NCI-H2029 (cell line): ENCODE results near the gene GRK6.
"Not testable (repeated sequence)": the region's sequence is repeated elsewhere in the genome, so short reads cannot be mapped to it uniquely, and the experiment has no call there.

ENCODE experiments used
- DNase-seq: peaks from one replicate; lab custom pipeline; 2025; lab: John Stamatoyannopoulos, UW

Gene GRK6

DNA sequence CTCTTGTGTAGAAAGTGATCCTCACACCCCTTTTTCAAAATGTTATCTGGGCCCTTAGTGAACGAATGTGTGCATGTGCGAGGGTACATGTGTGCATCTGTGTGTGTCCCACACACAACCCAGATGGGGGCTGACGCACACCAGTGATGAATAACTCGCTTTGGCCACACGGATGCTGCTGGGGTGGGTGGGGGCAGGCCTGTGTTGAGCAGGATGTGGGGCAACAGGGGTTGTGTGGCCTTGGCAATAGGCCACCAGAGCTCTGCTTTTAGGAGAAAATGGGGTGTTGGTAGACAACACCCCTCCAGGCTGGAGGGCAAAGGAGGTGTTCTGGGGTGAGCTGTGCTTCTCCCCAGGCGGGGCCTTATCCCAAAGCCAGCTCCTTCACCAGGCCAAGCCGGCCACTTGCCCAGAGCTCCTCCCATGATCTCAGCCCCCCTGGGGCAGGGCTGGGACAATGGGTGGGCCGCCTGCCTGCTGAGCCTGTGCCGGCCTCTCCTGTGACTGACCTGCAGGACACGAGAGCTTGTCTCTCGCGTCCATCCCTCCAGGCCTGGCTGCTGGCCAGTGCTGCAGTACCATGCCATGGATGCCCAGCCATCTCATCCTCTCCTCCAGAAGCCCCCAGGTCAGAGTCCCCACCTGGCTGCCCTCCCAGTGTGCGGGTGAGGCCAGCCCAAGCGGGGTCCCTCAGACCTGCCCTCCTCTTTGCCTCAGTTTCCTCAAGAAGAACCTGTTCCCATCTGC, 45.3 kb downstream of the GRK6 start:
- DNase-seq: no peak

DNA sequence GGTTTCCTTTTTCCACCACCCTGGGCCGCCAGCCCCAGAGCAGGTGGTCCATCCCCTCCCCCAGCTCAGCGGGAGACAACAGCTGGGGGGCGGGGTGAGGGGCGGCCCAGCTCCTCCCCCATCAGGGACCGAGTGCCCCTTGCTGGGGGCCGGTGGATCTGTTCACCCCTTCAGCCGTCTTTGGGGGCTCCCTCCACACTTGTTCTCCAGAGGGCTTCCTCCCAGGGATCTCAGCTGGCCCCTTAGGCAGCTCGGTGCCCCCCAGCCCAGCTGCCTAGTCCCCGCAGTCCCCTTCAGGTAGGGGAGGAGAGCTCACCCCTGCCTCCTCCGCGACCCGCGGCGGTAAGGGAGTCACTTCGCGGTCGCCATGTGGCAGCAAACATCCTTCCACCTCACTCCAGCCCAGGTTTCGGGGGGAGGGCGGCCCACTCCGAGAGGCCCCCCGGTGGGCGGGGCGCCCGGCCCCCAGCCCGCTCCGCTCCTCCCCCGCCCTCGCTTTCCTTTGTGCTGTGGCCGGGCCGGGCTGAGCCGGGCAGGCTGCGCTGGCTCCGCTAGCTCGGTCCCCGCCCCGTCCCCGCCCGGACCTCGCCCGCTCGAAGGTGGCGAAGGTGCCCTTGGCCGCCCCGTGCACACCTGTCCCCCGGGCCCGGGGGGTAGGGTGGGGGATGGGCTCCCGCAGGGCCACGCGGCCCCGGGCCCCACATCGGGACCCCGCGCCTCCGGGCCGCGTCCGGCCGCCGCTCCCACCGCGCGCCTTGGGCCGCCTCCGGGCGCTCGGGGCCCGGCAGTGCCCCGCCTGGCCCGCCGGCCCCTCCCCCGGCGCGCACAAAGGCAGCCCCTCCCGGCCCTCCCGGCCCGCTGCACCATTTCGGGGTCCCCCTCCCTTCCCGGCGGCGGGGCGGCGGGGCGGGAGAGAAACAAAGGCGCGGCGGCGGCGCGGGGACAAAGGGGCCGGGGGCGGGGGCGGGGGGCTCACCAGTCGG, 46.3 kb downstream of the GRK6 start:
- DNase-seq: no peak

DNA sequence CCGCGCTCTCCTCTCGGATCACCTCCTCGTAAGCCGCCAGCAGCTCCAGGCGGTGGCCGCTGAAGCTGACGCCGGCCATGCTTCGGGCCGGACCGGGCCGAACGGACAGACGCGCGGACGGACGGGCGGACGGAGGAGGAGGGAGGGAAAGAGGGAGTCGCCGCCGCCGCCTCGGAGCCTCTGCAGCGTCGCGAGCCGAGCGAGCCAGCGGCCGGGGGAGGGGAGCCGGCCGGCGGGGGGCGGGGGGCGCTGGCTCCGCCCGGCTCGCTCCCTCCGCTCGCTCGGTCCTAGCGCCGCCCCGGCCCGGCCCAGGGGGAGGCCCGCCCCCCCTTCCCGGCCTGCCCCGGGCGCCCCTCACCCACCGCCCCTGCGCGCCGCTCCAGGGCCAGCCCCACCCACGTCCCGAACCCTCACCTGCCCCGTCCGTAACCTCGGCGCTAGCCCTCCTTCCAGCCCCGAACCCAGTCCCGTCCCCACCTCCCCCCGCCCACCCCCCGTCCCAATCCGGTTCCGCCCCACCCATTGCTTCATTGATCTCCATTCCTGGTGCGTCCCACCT, 47.0 kb downstream of the GRK6 start, which contains the start of gene DBN1:
Gene DBN1, minus strand, starts transcription at position 192 of the 559 bp plus-strand sequence. Its CDS starts 113 bp downstream, at position 79.
- peak; percentile 65 for DNase-seq

DNA sequence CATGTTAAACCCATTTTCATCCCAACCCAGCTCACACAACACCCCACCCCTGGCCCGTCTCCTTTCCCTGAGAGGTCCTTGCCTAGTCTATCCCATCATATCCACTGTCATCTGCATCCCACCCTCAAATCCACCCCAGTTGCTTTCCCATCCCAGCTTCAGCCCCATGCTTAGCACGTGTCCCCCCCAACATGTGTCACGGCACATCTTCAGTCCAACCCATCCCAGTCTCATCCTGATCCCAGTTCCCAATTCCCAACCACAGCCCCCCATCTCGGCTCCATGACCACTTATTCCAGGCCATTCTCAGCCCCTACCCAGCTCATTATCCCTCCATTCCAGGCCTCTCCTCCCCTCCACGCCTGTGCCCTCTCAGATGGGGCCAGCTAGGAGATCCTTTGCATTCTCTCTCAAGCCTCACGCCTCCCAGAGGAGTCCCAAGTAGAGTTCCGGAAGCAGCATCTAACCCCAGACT, 47.6 kb downstream of the GRK6 start:
- no peak for DNase-seq

DNA sequence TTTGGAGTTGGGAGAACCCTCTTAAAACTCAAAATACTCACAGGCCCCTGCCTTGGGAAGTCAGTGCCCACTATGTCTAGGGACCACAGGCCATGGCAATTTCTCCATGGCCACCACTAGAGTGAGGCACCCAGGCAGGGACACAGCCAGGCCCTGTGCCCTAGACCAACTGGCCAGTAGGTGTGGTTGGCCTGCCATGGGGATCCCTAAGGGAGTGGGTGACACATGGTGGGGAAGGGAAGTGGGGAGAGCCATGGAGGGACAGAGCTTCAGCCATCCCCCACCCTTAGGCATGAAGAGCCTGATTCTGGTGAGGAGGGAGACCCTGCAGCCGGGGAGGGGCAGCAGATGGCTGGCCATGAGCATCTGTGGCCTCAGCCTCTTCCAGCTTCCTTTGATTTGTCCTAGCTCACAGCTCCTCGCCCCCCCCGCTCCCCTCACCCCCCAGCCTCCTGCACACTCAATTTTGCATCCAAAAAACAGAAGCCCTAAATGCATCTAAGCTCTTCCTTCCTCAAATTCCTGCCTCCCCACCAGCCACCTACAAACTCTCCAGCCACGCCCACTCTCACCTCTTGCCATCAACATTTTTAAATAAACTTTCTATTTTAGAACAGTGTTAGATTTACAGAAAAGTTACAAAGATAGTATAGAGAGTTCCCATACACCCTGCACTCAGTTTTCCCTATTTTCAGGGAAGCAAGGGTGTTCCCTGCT, 48.5 kb downstream of the GRK6 start:
- DNase-seq: no peak

DNA sequence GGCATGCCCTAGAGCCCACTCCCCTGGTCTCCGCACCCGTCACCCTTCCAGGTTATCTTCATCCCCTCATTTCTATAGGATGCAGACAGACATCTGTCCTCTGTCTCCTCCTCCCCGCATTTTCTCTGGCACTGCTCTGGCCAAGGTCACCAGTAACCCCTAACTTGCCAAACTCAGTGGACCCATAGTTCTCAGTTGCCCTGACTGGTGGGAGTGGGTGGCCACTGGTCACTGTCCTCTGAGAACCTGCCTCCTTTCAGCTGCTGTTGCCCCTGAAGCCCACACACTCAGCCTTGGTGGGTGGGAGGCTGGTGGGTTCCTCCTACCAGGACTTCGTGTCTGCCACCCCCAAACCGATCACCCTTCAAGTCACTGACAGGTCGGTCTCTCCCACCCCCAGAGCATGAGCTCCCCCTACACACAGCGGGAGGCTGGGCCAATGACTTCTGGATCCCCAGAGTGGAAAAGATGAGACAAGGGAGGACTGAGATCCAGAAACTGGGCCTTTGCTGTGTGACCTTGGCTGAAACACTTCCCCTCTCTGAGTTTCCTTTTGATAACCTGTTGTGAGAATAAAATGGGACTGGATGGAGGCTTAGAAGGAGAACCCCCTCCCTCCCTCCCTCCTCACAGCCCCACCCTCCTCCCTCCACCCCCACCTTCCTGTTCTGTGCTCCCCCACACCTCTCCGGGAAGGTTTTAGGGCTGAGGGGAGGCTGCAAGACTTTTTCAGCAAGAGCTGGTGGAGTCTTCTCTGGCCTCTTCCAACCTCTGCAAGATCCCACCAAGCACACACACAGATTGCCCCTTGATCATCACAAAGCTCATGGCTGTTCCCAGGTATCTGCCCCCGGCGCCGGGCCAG, 49.3 kb downstream of the GRK6 start:
- DNase-seq: no peak

DNA sequence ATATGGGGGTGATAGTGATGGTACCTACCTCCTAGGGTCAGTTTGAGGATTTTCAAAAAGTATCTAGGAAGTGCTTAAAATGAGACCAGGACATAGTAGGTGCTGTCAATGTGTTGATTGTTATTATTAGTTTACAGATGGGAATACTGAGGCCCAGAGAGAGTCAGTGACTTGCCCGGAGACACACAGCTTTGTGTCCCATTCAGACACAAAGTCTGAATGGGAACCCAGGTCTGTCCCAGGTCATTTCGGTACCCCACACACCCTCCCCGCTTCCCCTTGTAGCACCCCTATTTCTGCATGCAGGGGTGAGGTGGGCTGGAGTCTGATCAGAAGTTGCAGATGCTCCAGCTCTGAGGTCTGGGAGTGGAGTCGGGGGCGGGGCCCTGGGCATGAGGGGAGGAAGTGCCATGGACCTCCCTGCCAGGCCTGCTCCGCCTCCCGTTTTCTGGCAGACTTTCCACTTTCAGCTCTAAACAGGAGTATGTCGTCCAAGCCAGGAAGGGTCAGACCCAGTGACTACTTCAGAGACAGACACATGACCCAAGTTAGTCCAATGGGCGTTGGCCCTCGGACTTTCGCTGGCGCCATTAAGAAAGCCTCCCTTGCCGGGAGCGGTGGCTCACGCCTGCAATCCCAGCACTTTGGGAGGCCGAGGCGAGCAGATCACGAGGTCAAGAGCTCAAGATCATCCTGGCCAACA, 50.2 kb downstream of the GRK6 start:
- DNase-seq: no peak

DNA sequence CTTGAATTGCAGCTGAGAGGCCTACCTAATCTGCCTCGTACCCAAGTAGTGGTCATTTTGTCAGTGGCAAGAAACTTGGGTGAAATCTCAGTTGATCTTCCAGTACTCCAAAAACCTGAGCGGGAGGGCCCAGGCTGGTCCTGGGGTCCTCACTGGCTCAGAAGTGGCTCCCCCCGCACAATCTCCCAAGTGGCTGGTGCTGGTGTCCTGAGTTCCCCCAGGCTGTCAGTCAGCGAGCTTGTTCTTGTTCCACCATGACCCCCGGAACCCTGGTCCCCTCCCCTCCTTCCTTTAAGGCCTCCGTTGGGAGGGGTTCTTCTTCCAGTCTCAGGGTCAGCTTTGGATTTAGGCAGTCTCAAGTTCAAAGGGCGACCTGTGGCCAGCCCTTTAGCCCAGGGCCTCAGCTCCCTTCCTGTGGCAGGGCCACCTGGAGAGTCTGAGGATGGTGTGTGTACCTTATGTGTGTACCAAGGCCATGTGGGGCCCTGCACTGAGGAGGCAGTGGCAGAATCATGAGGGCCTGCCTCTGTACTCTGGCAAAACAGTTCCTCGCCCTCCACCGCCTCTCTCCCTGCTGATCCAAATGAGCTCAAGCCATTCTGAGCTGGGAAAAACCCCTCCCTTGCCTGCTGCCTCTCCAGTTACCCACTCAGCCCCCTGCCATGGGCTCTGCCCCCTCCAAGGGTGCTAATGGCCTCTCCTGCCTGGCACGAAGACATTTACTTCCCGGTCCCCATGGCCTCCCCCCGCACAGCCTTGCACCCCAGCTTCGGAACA, 51.4 kb downstream of the GRK6 start:
- no peak for DNase-seq

DNA sequence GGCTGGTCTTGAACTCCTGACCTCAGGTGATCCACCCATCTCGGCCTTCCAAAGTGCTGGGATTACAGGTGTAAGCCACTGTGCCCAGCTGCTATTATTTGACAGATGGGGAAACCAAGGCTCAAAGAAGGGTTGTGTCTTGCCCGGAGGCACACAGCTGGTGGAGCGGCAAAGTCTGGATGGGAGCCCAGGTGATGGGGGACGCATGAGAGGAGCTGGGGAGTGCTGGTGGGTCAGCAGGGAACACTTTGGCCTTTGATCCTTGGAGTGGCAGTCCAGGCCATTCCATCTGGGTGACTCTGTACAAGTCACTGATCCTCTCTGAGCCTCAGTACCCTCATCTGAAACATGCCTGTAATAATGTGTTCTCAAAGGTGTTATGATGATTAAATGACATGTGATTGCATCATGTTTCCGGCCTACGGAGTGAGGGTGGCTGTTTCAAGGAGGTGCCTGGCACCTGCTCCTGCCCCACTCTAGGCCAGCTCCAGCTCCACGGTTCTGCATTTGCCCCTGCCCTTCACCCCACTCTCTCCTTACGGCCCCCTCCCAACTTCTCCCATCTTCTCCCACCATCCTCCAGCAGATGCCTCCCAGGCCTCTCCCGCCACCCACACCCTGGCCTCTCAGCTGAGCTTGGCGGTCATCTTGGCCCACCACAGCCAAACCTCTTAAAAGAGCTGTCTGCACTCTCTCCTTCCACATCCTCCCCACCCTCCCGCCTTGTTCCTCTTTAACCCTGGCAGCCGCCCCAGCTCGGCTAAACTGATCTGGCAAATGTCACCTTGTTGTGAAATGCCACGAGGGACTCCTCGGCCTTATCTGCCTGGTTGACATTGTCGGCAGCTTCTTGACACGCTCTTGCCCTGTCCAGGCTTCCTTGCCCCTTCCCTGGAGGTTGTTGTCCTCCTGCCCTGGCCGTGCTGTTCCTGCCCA, 52.5 kb downstream of the GRK6 start:
- DNase-seq: peak; percentile 86

DNA sequence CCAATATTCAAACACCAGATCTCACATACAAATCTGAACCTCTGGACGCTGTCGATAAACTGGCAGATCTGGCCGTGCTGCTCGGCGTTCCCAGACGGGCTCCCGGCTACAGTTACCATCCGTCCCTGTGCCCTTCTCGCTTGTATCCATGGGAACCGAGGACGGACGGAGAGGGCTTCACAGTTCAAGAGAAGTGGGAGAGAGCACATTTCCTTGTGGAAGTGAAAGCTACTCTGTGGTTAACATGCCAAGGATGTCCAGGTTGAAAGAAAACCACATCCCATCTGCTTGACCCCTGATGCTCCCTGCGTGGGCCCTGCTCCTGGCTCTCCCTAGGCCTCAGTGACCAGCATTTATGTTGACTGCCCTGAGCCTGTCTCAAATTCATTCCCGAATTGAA, 53.3 kb downstream of the GRK6 start:
- DNase-seq: peak; percentile 62

DNA sequence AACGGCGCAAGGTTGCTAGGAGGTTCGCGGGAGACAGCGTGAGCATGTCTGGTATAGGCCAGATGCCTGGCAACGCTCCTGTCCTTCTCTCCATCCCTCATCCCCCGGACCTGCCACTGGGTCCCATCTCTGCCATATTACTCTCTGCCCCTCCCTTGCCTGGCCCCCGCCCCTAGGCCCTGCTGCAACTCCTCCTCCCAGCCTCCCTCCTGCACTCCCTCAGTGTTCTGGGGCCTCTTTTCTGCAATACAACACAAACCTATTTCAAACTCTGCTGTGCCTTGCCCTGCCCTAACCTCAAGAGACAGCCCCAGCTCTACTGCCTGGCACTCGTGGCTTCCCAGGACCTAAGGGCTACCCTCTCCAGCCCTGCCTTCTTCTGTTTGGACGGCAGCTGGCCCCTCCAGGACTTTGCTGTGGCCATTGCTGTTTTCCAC, 55.9 kb downstream of the GRK6 start:
- DNase-seq: no peak

DNA sequence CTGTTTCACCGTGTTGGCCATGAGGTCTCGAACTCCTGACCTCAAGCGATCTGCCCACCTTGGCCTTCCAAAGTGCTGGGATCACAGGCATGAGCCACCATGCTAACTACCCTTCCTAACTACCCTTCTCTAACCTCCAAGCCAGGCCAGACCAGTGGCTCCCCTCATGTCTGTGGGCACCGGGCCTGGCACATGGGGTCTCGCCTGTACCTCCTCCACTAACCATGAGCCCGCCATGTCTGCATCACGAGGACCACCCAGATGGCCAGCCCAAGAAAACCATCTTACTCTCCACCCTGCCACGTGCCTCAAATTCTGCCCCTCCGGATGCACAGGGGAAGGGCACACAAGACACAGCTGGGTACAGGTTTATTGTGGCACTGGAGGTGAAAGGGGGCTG, 56.6 kb downstream of the GRK6 start:
- no peak for DNase-seq

DNA sequence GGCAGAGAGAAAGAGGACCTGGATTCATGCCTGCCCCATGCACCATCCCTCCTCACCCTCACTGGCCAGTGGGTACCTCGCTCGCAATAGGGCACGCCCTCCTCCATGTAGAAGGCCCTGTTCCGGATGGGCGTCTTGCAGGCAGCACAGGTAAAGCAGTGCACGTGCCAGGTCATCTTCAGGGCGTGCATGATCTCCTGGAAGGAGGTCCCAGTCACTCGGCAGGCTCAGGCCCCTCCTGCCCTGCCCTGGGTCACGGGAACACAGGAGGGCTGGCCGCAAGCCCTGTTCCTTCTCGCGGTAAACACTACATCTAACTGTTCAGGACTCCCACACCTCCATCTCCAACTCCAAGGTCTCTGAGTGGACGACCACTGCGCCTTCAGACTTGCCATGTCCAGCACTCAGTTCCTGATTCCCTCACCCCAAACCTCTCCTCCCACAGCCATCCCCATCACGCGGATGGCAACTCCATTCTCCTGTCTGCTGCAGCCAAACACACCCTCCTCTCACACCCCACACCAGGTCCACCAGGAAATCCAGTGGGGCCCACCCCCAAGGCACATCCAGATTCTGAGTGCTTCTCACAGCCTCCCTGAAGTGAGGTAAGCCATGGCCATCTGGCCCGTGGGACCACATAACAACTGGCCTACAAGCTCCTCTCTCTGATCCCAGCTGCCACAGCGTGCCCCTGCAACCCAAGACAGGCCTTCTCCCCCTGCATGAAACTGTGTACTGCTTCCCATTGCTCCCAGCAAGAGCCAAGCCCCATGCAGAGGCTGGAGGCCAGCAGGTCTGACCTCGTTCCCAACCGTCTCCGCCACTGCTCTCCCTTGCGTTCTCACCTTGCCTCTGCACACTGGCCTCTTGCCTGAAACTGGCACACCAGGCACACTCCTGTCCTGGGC, 57.8 kb downstream of the GRK6 start:
- DNase-seq: no peak

DNA sequence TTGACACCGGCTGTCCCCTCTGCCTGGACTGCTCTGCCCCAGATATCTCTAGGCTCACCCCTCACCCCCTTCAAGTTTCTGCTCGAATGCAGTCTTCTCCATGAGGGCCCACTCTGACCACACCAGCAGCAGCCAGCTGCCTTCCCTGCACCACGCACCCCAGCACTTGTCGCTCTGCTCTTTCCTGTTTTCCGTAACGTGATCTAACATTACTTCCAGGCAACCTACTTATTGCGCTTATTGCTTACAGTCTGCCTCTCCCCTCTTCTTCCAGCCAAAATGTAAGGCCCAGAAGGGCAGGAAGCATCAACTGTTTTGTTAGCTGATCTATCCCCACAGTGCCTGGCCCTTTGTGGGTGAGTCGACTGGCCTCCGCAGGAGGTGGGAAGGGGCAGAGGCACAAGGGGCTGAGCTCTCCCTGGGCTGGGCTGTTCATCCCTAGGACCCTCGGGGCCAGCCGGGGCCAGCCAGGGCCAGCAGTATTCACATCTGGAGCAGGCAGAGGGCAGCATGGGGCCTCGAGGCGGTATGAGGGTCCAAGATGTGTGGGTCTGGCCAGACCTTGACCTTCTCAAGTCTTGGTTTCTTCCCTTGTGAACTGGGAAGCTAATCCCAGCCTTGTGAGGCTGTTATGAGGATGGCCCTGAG, 58.5 kb downstream of the GRK6 start:
- DNase-seq: no peak

DNA sequence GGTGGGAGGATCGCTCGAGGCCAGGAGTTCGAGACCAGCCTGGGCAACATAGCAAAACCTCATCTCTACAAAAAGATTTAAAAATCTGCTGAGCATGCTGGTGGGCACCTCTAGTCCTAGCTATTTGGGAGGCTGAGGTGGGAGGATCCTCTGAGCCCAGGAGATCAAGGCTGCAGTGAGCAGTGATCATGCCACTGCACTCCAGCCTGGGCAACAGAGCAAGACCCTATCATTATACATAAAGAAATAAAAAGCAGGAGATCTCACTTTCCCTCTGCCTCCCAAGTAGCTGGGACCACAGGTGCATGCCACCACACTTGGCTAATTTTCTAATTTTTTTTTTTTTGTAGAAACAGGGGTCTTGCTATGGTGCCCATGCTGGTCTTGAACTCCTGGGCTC, 59.3 kb downstream of the GRK6 start:
- not testable (repeated sequence) for DNase-seq

DNA sequence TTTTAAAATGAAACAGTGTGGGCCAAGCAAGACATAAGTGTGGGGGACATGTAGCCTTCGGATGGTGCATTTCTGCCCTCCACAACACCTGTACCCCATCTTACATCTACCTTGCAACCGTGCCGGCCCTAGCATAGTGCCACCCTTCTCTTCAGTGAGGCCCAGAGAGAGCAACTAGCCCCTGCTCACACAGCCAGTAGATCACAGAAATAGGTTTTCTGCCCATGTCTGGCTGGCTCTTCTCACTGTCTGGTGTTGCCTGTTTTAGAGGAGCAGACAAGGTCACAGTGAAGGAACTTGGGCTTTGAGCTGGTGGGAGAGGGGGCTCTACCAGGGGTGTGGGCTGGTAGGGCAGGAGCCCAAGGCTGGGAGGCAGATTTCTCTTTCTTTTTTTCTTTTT, 59.8 kb downstream of the GRK6 start:
- DNase-seq: no peak

DNA sequence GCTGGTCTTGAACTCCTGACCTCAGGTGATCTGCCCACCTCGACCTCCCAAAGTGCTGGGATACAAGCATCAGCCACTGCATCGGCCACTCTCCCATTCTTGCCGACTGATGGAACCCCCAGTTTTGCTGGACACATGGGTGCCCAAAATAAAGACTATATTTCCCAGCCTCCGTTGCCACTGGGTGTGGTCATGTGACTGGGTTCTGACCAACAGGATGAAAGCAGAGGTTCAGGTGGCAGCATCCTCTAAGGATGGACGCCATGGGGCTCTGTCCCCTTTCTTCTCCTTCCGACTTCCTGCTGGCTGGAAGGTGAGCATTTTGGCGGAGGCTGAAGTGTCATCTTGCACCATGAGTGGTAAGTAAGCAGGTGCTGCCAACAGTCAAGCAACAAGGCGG, 60.7 kb downstream of the GRK6 start:
- no peak for DNase-seq
